ENCODE data around the gene FBXO22.

DNA sequence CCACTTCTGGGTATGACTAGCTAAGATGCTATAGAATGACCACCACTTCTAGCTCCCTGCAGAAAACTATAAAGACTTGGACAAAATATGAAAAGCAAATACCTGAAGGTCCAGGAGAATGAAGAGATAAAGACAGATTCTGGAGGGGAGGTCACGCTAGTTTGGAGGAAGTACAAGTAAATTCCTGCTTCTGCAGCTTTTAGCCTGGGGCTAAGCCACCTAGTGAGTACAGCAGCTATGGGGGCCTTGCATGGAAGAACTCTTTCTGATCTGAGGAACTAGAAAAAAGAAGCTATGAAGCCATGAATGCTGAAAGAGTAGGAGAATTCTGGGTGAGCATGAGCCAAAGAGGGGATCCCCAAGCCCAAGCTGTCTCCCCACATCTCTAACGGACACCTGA is 78.8 kb downstream of the FBXO22 start:
- TF ChIP-seq CTCF (IDR thresholded peaks at IDR 0.05; ENCODE audit: low read depth, low read length) (no peak), MYC (IDR thresholded peaks at IDR 0.05; ENCODE audit: low read depth, low read length) (no peak), POLR2A (IDR thresholded peaks at IDR 0.05; ENCODE audit: extremely low read depth, insufficient read length) (no peak)

Data from NB4 (cell line).